Kidney (tissue), 14 donors: ENCODE results near the gene IL4R. TPM values are rescaled to one million over a fixed set of nuclear protein-coding genes. Genes with fewer than 3 reads are reported as not detected.
"Not testable (repeated sequence)": the region's sequence is repeated elsewhere in the genome, so short reads cannot be mapped to it uniquely, and the experiment has no call there.

Source experiments
- DNase-seq, 5 donors: peaks; one replicate each; pipeline ENCODE4 v3.0.0-alpha.2; 2013 to 2020
- FAIRE-seq: peaks from 2 replicates; lab custom pipeline; 2012; peaks lifted over from hg19 to GRCh38; lab: Jason Lieb, UNC
- H3K27ac ChIP-seq, 2 donors: one replicate each; pipeline ENCODE4 v1.7.0; 2013; ENCODE audit warnings: low read depth in 2 of 2, low read length in 2 of 2, inconsistent platforms in 1 of 2
- H3K27me3 ChIP-seq: one replicate; pipeline ENCODE4 v1.7.1; 2013; ENCODE audit warnings: low read length, inconsistent platforms; ENCODE audit not compliant: control insufficient read depth, insufficient read depth
- H3K36me3 ChIP-seq, 3 donors: one replicate each; pipeline versions ENCODE4 v1.7.0 to v1.7.1; 2013; ENCODE audit warnings: low read length in 3 of 3, control low read depth in 1 of 3, inconsistent platforms in 1 of 3; ENCODE audit not compliant: insufficient read depth in 3 of 3, control insufficient read depth in 2 of 3
- H3K4me1 ChIP-seq, 3 donors: one replicate each; pipeline versions ENCODE4 v1.7.0 to v1.7.1; 2013; ENCODE audit warnings: low read length in 3 of 3, inconsistent platforms in 1 of 3, low read depth in 1 of 3; ENCODE audit not compliant: control insufficient read depth in 2 of 3, insufficient read depth in 2 of 3
- H3K4me3 ChIP-seq, 3 donors: one replicate each; pipeline versions ENCODE4 v1.7.0 to v1.8.1; 2013; ENCODE audit warnings: low read length in 3 of 3, control low read depth in 1 of 3, inconsistent platforms in 1 of 3
- H3K9ac ChIP-seq, 3 donors: one replicate each; pipeline versions ENCODE4 v1.7.0 to v1.7.1; 2013; ENCODE audit warnings: low read length in 3 of 3, control low read depth in 1 of 3, inconsistent platforms in 1 of 3
- H3K9me3 ChIP-seq, 3 donors: one replicate each; pipeline versions ENCODE4 v1.7.0 to v1.7.1; 2013; ENCODE audit warnings: low read length in 3 of 3, control low read depth in 1 of 3, inconsistent platforms in 1 of 3; ENCODE audit not compliant: control insufficient read depth in 2 of 3, insufficient read depth in 1 of 3
- CTCF ChIP-seq: IDR thresholded peaks from 3 replicates; pipeline ENCODE4 v1.5.1; 2012; ENCODE audit warnings: mild to moderate bottlenecking, moderate library complexity, borderline replicate concordance; ENCODE audit not compliant: insufficient read depth; ENCODE audit errors: extremely low read depth
- intact Hi-C: fragments of 100-400 bp; cut with DNase I; formaldehyde crosslinking; loops from one replicate; pipeline ENCODE4 v1.11.1; 2022
- polyA plus RNA-seq: library from polyadenylated mRNA; stranded (reverse); fragments of 350-450 nt; fragmentation: Illumina TruSeq; extraction: RNeasy Lipid Tissue Mini Kit (QIAGEN cat#74804); gene quantifications from one replicate; pipeline ENCODE4 v1.2.3, GENCODE V29; 2014; ENCODE audit warnings: low read depth, low replicate concordance; ENCODE audit not compliant: insufficient read depth
- total RNA-seq: library from RNA; stranded (reverse); fragmentation: NEBNext Ultra II Directional; extraction: Animal tissue kit (Norgen Biotek cat#: 25700); gene quantifications from one replicate; pipeline ENCODE4 v1.2.1, GENCODE V29; 2021
- donor health status: control.
- donor health status: control.
- donor health status: control.
- donor health status: control.
- donor health status: control.
- donor health status: DM: yes; HTN: yes; CAD: no.
- donor health status: Normal renal cell carcinoma (clear cell type).

IL4R gene
- total and polyA plus RNA-seq, 2 donors from 2014 or later: 13.8 to 115 TPM

GRCh38 chr16:27287051-27287811 lies 26.5 kb upstream of the IL4R start:
- H3K9me3 ChIP-seq: no peaks in the 10 kb centered on the region
- H3K36me3 ChIP-seq: no peaks in the 10 kb centered on the region
- H3K4me1 ChIP-seq: peaks cover 0 to 4% (median 0%) of the 10 kb centered on the region in 3 donors
- FAIRE-seq: no peak
- no peaks in the 10 kb centered on the region for H3K27me3 ChIP-seq
- DNase-seq: no peak
- peak overlapping the region in 1 of 2 donors; percentile 8 for H3K27ac ChIP-seq
- TF ChIP-seq CTCF: no peak
- no peak overlapping the region for H3K9ac ChIP-seq
- no peak overlapping the region for H3K4me3 ChIP-seq
- intact Hi-C loops: no loop called here

- no peak overlapping the region for H3K4me3 ChIP-seq
- no peak for DNase-seq
- no peak for FAIRE-seq
- H3K27ac ChIP-seq: no peak overlapping the region
- intact Hi-C loops: no loop called here
- no peaks in the 10 kb centered on the region for H3K27me3 ChIP-seq
- H3K36me3 ChIP-seq: no peaks in the 10 kb centered on the region
- no peak for TF ChIP-seq CTCF
- no peak overlapping the region for H3K9ac ChIP-seq
- H3K9me3 ChIP-seq: no peaks in the 10 kb centered on the region
- peaks cover 0 to 4% (median 0%) of the 10 kb centered on the region in 3 donors for H3K4me1 ChIP-seq
Observed at GRCh38 chr16:27287887-27288286, 25.9 kb upstream of the IL4R start.

DNA sequence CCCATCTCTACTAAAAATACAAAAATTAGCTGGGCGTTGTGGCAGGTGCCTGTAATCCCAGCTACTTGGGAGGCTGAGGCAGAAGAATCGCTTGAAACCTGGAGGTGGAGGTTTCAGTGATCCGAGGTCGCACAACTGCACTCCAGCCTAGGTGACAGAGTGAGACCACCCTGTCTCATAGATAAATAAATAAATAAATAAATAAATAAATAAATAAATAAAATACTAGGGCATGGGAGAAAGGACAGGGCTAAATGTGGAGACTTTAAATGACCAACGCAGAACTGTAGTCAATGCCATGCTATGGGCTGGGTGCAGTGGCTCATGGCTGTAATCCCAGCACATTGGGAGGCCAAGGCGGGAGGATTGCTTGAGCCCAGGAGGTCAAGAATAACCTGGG lies 25.5 kb upstream of the IL4R start:
- H3K27me3 ChIP-seq, H3K27ac ChIP-seq, H3K9ac ChIP-seq, H3K36me3 ChIP-seq, H3K9me3 ChIP-seq, H3K4me3 ChIP-seq, intact Hi-C loops, DNase-seq, FAIRE-seq, H3K4me1 ChIP-seq: not testable (repeated sequence)

- FAIRE-seq (no peak), DNase-seq (no peak)
- H3K9ac ChIP-seq: no peak overlapping the region
- peaks cover 0 to 4% (median 0%) of the 10 kb centered on the region in 3 donors for H3K4me1 ChIP-seq
- H3K27ac ChIP-seq: no peak overlapping the region
- intact Hi-C loops: no loop called here
- no peaks in the 10 kb centered on the region for H3K27me3 ChIP-seq
- TF ChIP-seq CTCF: no peak
- no peak overlapping the region for H3K4me3 ChIP-seq
- H3K36me3 ChIP-seq: no peaks in the 10 kb centered on the region
- H3K9me3 ChIP-seq: no peaks in the 10 kb centered on the region
Observed at GRCh38 chr16:27289669-27290068, 24.1 kb upstream of the IL4R start.
